Dendritic cell treated with granulocyte-macrophage colony-stimulating factor and Interleukin-4, amounts not matched to agents 40 ng/mL and 50 ng/mL, for 4 days (primary cell): ENCODE results near the gene S100A16.
"Not testable (repeated sequence)": the region's sequence is repeated elsewhere in the genome, so short reads cannot be mapped to it uniquely, and the experiment has no call there.

ENCODE experiments used
- H3K27ac Mint-ChIP-seq: one replicate; pipeline ENCODE4 v1.8.0; 2022; ENCODE audit warnings: mild to moderate bottlenecking, mixed read lengths
- H3K27me3 Mint-ChIP-seq: one replicate; pipeline ENCODE4 v1.8.0; 2022; ENCODE audit warnings: mild to moderate bottlenecking, mixed read lengths
- H3K36me3 Mint-ChIP-seq: one replicate; pipeline ENCODE4 v1.8.0; 2022; ENCODE audit warnings: low read depth, mixed read lengths
- H3K4me1 Mint-ChIP-seq: one replicate; pipeline ENCODE4 v1.8.0; 2022; ENCODE audit warnings: low read depth, mixed read lengths
- H3K4me3 Mint-ChIP-seq: one replicate; pipeline ENCODE4 v1.8.0; 2022; ENCODE audit warnings: mild to moderate bottlenecking, moderate library complexity, mixed read lengths
- H3K9me3 Mint-ChIP-seq: one replicate; pipeline ENCODE4 v1.8.0; 2022; ENCODE audit warnings: mixed read lengths
- intact Hi-C: fragments of 100-400 bp; cut with micrococcal nuclease; formaldehyde crosslinking; loops from one replicate; pipeline ENCODE4 v1.15.0; 2022

Gene S100A16

GRCh38 chr1:153565529-153566374 lies 47.2 kb downstream of the S100A16 start, which contains the start of gene S100A2:
Gene S100A2, minus strand, starts transcription at chr1:153565844. Its CDS starts 1,967 bp downstream, at chr1:153563877.
- intact Hi-C loops, result loop anchor here (2.0 to 5.0 kb wide), 3 partner anchors 15 to 208 kb away; partner anchors contain the start of genes ILF2 and S100A9
- Mint-ChIP-seq H3K36me3 (no peaks in the 10 kb centered on the region), H3K27me3 (peaks cover 5% of the 10 kb centered on the region), H3K27ac (peak within 1 kb of the TSS; percentile 96), H3K4me3 (peak within 1 kb of the TSS; percentile 62), H3K9me3 (no peaks in the 10 kb centered on the region), H3K4me1 (peaks cover 65% of the 10 kb centered on the region)

GRCh38 chr1:153563991-153564390 lies 48.9 kb downstream of the S100A16 start:
- no peaks in the 10 kb centered on the region for H3K9me3 Mint-ChIP-seq

GRCh38 chr1:153563483-153563901 lies 49.4 kb downstream of the S100A16 start:
- no peaks in the 10 kb centered on the region for H3K27me3 Mint-ChIP-seq
- H3K27ac Mint-ChIP-seq, result peak overlapping the region; percentile 96
- peak overlapping the region; percentile 7 for H3K4me3 Mint-ChIP-seq

More at GRCh38 chr1:153563991-153564390, 48.9 kb downstream of the S100A16 start:
- intact Hi-C loops, result no loop called here
- Mint-ChIP-seq H3K4me1 (peaks cover 65% of the 10 kb centered on the region), H3K4me3 (no peak overlapping the region), H3K27ac (peak overlapping the region; percentile 96), H3K27me3 (no peaks in the 10 kb centered on the region), H3K36me3 (no peaks in the 10 kb centered on the region)

GRCh38 chr1:153562021-153562420 lies 50.9 kb downstream of the S100A16 start:
- H3K4me1 Mint-ChIP-seq, result peaks cover 49% of the 10 kb centered on the region
- H3K4me3 Mint-ChIP-seq, intact Hi-C loops, H3K27me3 Mint-ChIP-seq, H3K36me3 Mint-ChIP-seq, H3K9me3 Mint-ChIP-seq: not testable (repeated sequence)
- H3K27ac Mint-ChIP-seq, result peak overlapping the region; percentile 46

More at GRCh38 chr1:153563483-153563901, 49.4 kb downstream of the S100A16 start:
- Mint-ChIP-seq H3K36me3 (no peaks in the 10 kb centered on the region), H3K4me1 (peaks cover 61% of the 10 kb centered on the region), H3K9me3 (no peaks in the 10 kb centered on the region)
- intact Hi-C loops, result no loop called here

GRCh38 chr1:153561466-153561985 lies 51.4 kb downstream of the S100A16 start:
- Mint-ChIP-seq H3K36me3 (no peaks in the 10 kb centered on the region), H3K4me3 (no peak overlapping the region), H3K4me1 (peaks cover 49% of the 10 kb centered on the region), H3K27ac (peak overlapping the region; percentile 46), H3K27me3 (no peaks in the 10 kb centered on the region), H3K9me3 (no peaks in the 10 kb centered on the region)
- intact Hi-C loops, result no loop called here

- H3K36me3 Mint-ChIP-seq, result no peaks in the 10 kb centered on the region
- H3K27me3 Mint-ChIP-seq, result no peaks in the 10 kb centered on the region
- no peaks in the 10 kb centered on the region for H3K9me3 Mint-ChIP-seq
- intact Hi-C loops, result no loop called here
- H3K4me1 Mint-ChIP-seq, result peaks cover 49% of the 10 kb centered on the region
- peak overlapping the region; percentile 22 for H3K27ac Mint-ChIP-seq
- no peak overlapping the region for H3K4me3 Mint-ChIP-seq
Measured at GRCh38 chr1:153560771-153561465, 52.0 kb downstream of the S100A16 start.

- H3K4me3 Mint-ChIP-seq, result no peak overlapping the region
Measured at GRCh38 chr1:153560241-153560640, 52.7 kb downstream of the S100A16 start.

GRCh38 chr1:153557877-153558276 lies 55.1 kb downstream of the S100A16 start:
- Mint-ChIP-seq H3K36me3 (no peaks in the 10 kb centered on the region), H3K4me1 (peaks cover 44% of the 10 kb centered on the region), H3K9me3 (no peaks in the 10 kb centered on the region), H3K27ac (no peak overlapping the region), H3K27me3 (no peaks in the 10 kb centered on the region), H3K4me3 (no peak overlapping the region)
- intact Hi-C loops, result no loop called here

More at GRCh38 chr1:153560241-153560640, 52.7 kb downstream of the S100A16 start:
- Mint-ChIP-seq H3K9me3 (no peaks in the 10 kb centered on the region), H3K4me1 (peaks cover 43% of the 10 kb centered on the region), H3K36me3 (no peaks in the 10 kb centered on the region), H3K27ac (no peak overlapping the region), H3K27me3 (no peaks in the 10 kb centered on the region)
- intact Hi-C loops, result no loop called here
